ENCODE results near the gene HACD1.

The HACD1 gene

GRCh38 chr10:17650416-17650815, 33.2 kb upstream of the HACD1 start:
- H3K9me3 ChIP-seq (ENCODE audit: insufficient read depth, low read length, severe bottlenecking): peaks cover 6% of the 10 kb centered on the region
- peaks cover 96% of the 10 kb centered on the region for H3K79me2 ChIP-seq (ENCODE audit: insufficient read depth, low read length)
- H3K27me3 ChIP-seq (ENCODE audit: insufficient read depth, low read length, poor library complexity): no peaks in the 10 kb centered on the region
- no peak overlapping the region for H3K4me3 ChIP-seq (ENCODE audit: low read depth in 1 of 2, low read length in 2 of 2)
- no peak overlapping the region for H3K4me2 ChIP-seq (ENCODE audit: insufficient read depth, low read length)
- H2AFZ ChIP-seq (ENCODE audit: low read depth, low read length): no peak overlapping the region
- TF ChIP-seq CTCF (IDR thresholded peaks at IDR 0.05; ENCODE audit: borderline replicate concordance, extremely low read depth, low read length, poor library complexity, severe bottlenecking): no peak
- no peak overlapping the region for H3K27ac ChIP-seq (ENCODE audit: low read length)
- H4K20me1 ChIP-seq (ENCODE audit: insufficient read depth, low read length): peaks cover 10% of the 10 kb centered on the region; the same call in 1 of the 2 replicates
- H3K4me1 ChIP-seq (ENCODE audit: insufficient read depth, low read length): peaks cover 35% of the 10 kb centered on the region
- ATAC-seq (ENCODE audit: insufficient read depth, low read depth): no peak
- H3K9ac ChIP-seq (ENCODE audit: low read depth, low read length): no peak overlapping the region
- H3K36me3 ChIP-seq (ENCODE audit: insufficient read depth, low read length): peaks cover 15% of the 10 kb centered on the region; the same call in 1 of the 2 replicates
- DNase-seq: no peak

DNA sequence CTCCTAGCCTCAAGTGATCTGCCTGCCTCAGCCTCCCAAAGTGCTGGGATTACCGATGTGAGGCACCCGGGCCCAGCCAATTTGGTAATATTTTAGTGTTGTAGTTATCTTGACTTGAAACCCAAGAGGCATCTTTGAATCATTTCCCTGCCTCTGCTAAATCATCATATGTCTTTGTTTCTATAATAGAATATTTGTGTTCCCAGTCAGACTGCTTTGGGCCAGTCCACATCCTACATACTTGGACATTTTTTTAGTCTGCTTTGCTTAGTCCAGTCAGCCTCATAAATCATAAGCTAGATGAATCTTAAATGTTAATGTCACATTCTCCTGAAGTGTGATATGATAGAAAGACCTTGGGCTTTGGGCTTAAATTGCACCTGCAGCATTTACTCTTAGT, 32.7 kb upstream of the HACD1 start:
- Histone ChIP-seq H3K4me1 (ENCODE audit: insufficient read depth, low read length) (peaks cover 36% of the 10 kb centered on the region), H4K20me1 (ENCODE audit: insufficient read depth, low read length) (peaks cover 10% of the 10 kb centered on the region; the same call in 1 of the 2 replicates), H3K27ac (ENCODE audit: low read length) (no peak overlapping the region), H3K9me3 (ENCODE audit: insufficient read depth, low read length, severe bottlenecking) (peaks cover 6% of the 10 kb centered on the region), H3K9ac (ENCODE audit: low read depth, low read length) (no peak overlapping the region), H3K27me3 (ENCODE audit: insufficient read depth, low read length, poor library complexity) (no peaks in the 10 kb centered on the region), H3K4me3 (ENCODE audit: low read depth in 1 of 2, low read length in 2 of 2) (no peak overlapping the region), H3K79me2 (ENCODE audit: insufficient read depth, low read length) (peaks cover 96% of the 10 kb centered on the region), H2AFZ (ENCODE audit: low read depth, low read length) (no peak overlapping the region), H3K4me2 (ENCODE audit: insufficient read depth, low read length) (no peak overlapping the region), H3K36me3 (ENCODE audit: insufficient read depth, low read length) (peaks cover 15% of the 10 kb centered on the region; the same call in 1 of the 2 replicates)
- no peak for ATAC-seq (ENCODE audit: insufficient read depth, low read depth)
- DNase-seq: no peak
- TF ChIP-seq CTCF (IDR thresholded peaks at IDR 0.05; ENCODE audit: borderline replicate concordance, extremely low read depth, low read length, poor library complexity, severe bottlenecking): no peak

DNA sequence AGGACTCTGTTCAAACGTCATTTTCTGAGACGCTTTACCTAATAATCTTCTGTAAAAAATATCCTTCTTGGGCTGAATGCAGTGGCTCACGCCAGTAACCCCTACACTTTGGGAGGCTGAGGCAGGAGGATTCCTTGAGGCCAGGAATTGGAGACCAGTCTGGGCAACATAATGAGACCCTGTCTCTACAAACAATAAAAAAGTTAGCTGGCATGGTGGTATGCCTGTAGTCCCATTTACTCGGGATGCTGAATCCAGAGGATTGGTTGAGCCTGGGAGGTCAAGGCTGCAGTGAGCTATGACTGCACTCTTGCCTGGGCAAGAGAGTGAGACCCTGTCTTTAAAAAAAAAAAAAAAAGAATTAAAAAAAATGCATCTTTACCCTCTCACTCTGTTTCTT, 31.9 kb upstream of the HACD1 start:
- ATAC-seq (ENCODE audit: insufficient read depth, low read depth): no peak
- H4K20me1 ChIP-seq (ENCODE audit: insufficient read depth, low read length): peaks cover 14% of the 10 kb centered on the region; the same call in 1 of the 2 replicates
- no peak overlapping the region for H3K4me3 ChIP-seq (ENCODE audit: low read depth in 1 of 2, low read length in 2 of 2)
- H3K79me2 ChIP-seq (ENCODE audit: insufficient read depth, low read length): peaks cover 98% of the 10 kb centered on the region
- H3K36me3 ChIP-seq (ENCODE audit: insufficient read depth, low read length): peaks cover 15% of the 10 kb centered on the region; the same call in 1 of the 2 replicates
- H3K9ac ChIP-seq (ENCODE audit: low read depth, low read length): no peak overlapping the region
- H3K27me3 ChIP-seq (ENCODE audit: insufficient read depth, low read length, poor library complexity): no peaks in the 10 kb centered on the region
- no peak for DNase-seq
- TF ChIP-seq EZH2 (IDR thresholded peaks at IDR 0.05; ENCODE audit: borderline replicate concordance, low read depth, low read length, severe bottlenecking) (no peak), CTCF (IDR thresholded peaks at IDR 0.05; ENCODE audit: borderline replicate concordance, extremely low read depth, low read length, poor library complexity, severe bottlenecking) (no peak)
- H3K4me2 ChIP-seq (ENCODE audit: insufficient read depth, low read length): 0 out of 2 replicates have a peak overlapping the region, but pooled peaks have one; percentile 12
- no peak overlapping the region for H3K27ac ChIP-seq (ENCODE audit: low read length)
- H3K9me3 ChIP-seq (ENCODE audit: insufficient read depth, low read length, severe bottlenecking): peaks cover 6% of the 10 kb centered on the region
- H3K4me1 ChIP-seq (ENCODE audit: insufficient read depth, low read length): peaks cover 37% of the 10 kb centered on the region
- H2AFZ ChIP-seq (ENCODE audit: low read depth, low read length): no peak overlapping the region
